ENCODE results near the gene FTO. TPM values are rescaled to one million over a fixed set of nuclear protein-coding genes. Genes with fewer than 3 reads are reported as not detected.

Gene FTO
- polyA plus RNA-seq, 2 of the 4 experiments (the other 2 are of a cell fraction): 48.7 to 101 TPM

DNA sequence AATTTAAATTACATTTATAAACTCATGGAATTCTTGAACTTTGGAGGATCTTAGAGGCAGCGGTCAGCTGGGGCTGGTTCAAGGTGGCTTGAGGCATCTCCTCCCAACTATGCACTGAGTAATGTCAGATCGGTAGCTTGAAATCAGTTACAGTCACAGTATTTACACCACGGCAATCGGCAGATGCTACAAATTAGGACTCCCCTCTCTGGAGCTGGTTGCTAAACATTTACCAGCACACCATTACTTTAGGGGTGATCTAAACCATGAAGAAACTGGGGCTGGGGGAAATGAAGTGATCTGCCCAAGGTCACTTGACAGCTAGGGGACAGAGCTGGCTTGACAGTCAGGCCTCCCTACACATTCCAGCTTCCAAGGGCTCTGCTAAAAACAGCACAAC lies 445.0 kb downstream of the FTO start:
- Histone ChIP-seq H3K9me3 (no peaks in the 10 kb centered on the region), H3K4me1 (no peaks in the 10 kb centered on the region), H3K4me2 (no peak overlapping the region), H3K27ac (no peak overlapping the region), H3K4me3 (no peak overlapping the region)
- TF ChIP-seq, protein P1, sequence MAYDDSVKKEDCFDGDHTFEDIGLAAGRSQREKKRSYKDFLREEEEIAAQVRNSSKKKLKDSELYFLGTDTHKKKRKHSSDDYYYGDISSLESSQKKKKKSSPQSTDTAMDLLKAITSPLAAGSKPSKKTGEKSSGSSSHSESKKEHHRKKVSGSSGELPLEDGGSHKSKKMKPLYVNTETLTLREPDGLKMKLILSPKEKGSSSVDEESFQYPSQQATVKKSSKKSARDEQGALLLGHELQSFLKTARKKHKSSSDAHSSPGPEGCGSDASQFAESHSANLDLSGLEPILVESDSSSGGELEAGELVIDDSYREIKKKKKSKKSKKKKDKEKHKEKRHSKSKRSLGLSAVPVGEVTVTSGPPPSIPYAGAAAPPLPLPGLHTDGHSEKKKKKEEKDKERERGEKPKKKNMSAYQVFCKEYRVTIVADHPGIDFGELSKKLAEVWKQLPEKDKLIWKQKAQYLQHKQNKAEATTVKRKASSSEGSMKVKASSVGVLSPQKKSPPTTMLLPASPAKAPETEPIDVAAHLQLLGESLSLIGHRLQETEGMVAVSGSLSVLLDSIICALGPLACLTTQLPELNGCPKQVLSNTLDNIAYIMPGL (CRISPR knock-in tag; IDR thresholded peaks at IDR 0.05; ENCODE audit: borderline replicate concordance): no peak
- TF ChIP-seq, protein P2, sequence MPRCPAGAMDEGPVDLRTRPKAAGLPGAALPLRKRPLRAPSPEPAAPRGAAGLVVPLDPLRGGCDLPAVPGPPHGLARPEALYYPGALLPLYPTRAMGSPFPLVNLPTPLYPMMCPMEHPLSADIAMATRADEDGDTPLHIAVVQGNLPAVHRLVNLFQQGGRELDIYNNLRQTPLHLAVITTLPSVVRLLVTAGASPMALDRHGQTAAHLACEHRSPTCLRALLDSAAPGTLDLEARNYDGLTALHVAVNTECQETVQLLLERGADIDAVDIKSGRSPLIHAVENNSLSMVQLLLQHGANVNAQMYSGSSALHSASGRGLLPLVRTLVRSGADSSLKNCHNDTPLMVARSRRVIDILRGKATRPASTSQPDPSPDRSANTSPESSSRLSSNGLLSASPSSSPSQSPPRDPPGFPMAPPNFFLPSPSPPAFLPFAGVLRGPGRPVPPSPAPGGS (IDR thresholded peaks at IDR 0.05): no peak
- TF ChIP-seq BHLHE40 (IDR thresholded peaks at IDR 0.05; ENCODE audit: low read depth, low read length): no peak
- TF ChIP-seq RCOR1 (IDR thresholded peaks at IDR 0.05; ENCODE audit: low read depth, low read length): no peak
- TF ChIP-seq TFCP2L1 (CRISPR knock-in tag; IDR thresholded peaks at IDR 0.05): no peak
- TF ChIP-seq KDM5A (IDR thresholded peaks at IDR 0.05): no peak
- no peak for TF ChIP-seq HDAC2 (IDR thresholded peaks at IDR 0.05)
- no peak for TF ChIP-seq CHD2 (IDR thresholded peaks at IDR 0.05; ENCODE audit: low read length, partially characterized antibody)
- TF ChIP-seq NFE2L2 (conservative IDR thresholded peaks at IDR 0.05; ENCODE audit: low read length): no peak
- TF ChIP-seq RFX5 (IDR thresholded peaks at IDR 0.05): no peak
- TF ChIP-seq, protein P3, sequence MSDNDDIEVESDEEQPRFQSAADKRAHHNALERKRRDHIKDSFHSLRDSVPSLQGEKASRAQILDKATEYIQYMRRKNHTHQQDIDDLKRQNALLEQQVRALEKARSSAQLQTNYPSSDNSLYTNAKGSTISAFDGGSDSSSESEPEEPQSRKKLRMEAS (IDR thresholded peaks at IDR 0.05): no peak
- TF ChIP-seq FOSL2 (IDR thresholded peaks at IDR 0.05): no peak
- TF ChIP-seq FOSL2 (CRISPR knock-in tag; IDR thresholded peaks at IDR 0.05): no peak
- no peak for TF ChIP-seq KDM1A (IDR thresholded peaks at IDR 0.05; ENCODE audit: low read depth)
- no peak for TF ChIP-seq HOXA7 (CRISPR knock-in tag; IDR thresholded peaks at IDR 0.05)
- no peak for TF ChIP-seq ESRRA (IDR thresholded peaks at IDR 0.05; ENCODE audit: borderline replicate concordance, low read length)
- TF ChIP-seq NPAS2 (CRISPR knock-in tag; IDR thresholded peaks at IDR 0.05; ENCODE audit: borderline replicate concordance): no peak
- no peak for TF ChIP-seq RNF2 (IDR thresholded peaks at IDR 0.05; ENCODE audit: borderline replicate concordance, low read depth)
- TF ChIP-seq, protein P4, sequence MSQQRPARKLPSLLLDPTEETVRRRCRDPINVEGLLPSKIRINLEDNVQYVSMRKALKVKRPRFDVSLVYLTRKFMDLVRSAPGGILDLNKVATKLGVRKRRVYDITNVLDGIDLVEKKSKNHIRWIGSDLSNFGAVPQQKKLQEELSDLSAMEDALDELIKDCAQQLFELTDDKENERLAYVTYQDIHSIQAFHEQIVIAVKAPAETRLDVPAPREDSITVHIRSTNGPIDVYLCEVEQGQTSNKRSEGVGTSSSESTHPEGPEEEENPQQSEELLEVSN (IDR thresholded peaks at IDR 0.05; ENCODE audit: borderline replicate concordance, low read depth): no peak
- no peak for TF ChIP-seq MAFK (IDR thresholded peaks at IDR 0.05; ENCODE audit: partially characterized antibody)
- WGBS (ENCODE audit: missing lambda C conversion rate): 67% methylated on average over 4 of the region's 4 CpGs
- ATAC-seq (no peak), FAIRE-seq (no peak), DNase-seq (ENCODE audit: low read depth in 1 of 2, low spot score in 1 of 2) (no peak)
- ChIA-PET CTCF (interaction anchor here (0.6 kb wide), 1 partner anchor 13 kb away, joined by 3 read pairs; no protein-coding TSS in a partner anchor), POLR2A (no interaction called here)

DNA sequence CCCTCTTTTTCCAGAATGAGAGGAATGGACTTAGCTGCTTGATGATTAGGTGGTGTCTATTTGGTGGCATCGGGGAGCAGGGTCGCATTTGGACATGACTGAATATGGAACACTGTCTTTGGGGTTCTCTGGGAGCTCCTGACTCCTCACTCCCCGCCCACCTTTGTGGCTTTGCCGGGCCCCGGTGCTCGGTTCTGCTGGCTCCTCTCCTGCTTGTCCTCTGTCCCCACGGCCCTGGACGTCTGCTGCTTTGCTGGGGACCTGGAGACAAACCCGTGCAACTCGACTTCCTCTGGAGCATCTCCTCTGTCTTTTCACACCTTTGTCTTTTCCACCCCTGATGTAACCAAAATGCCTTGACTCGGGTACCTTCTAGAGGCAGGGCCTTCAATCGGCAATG lies 446.9 kb downstream of the FTO start:
- Histone ChIP-seq H3K4me2 (no peak overlapping the region), H3K4me1 (no peaks in the 10 kb centered on the region), H3K4me3 (no peak overlapping the region), H3K9me3 (no peaks in the 10 kb centered on the region), H3K27ac (no peak overlapping the region)
- 51% methylated on average over 10 of the region's 12 CpGs for WGBS (ENCODE audit: missing lambda C conversion rate)
- ChIA-PET POLR2A (no interaction called here), CTCF (no interaction called here)
- FAIRE-seq: no peak
- DNase-seq (ENCODE audit: low read depth in 1 of 2, low spot score in 1 of 2): no peak
- no peak for ATAC-seq
- TF ChIP-seq HOXA7 (CRISPR knock-in tag; IDR thresholded peaks at IDR 0.05) (no peak), BHLHE40 (IDR thresholded peaks at IDR 0.05; ENCODE audit: low read depth, low read length) (no peak), ESRRA (IDR thresholded peaks at IDR 0.05; ENCODE audit: borderline replicate concordance, low read length) (no peak), MYC (IDR thresholded peaks at IDR 0.05; ENCODE audit: borderline replicate concordance, low read length) (no peak), KDM5A (IDR thresholded peaks at IDR 0.05) (no peak), MAZ (IDR thresholded peaks at IDR 0.05; ENCODE audit: borderline replicate concordance, low read depth, low read length) (no peak), TP53 (CRISPR knock-in tag; IDR thresholded peaks at IDR 0.05) (no peak), EHF (CRISPR knock-in tag; IDR thresholded peaks at IDR 0.05) (no peak), PHF8 (IDR thresholded peaks at IDR 0.05; ENCODE audit: borderline replicate concordance, low read depth) (no peak)
- TF ChIP-seq, protein P1 (CRISPR knock-in tag; IDR thresholded peaks at IDR 0.05; ENCODE audit: borderline replicate concordance): no peak
- TF ChIP-seq, protein P5, sequence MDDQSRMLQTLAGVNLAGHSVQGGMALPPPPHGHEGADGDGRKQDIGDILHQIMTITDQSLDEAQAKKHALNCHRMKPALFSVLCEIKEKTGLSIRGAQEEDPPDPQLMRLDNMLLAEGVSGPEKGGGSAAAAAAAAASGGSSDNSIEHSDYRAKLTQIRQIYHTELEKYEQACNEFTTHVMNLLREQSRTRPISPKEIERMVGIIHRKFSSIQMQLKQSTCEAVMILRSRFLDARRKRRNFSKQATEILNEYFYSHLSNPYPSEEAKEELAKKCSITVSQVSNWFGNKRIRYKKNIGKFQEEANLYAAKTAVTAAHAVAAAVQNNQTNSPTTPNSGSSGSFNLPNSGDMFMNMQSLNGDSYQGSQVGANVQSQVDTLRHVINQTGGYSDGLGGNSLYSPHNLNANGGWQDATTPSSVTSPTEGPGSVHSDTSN (IDR thresholded peaks at IDR 0.05): no peak
- TF ChIP-seq, protein P3 (IDR thresholded peaks at IDR 0.05): no peak
- TF ChIP-seq, protein P6, sequence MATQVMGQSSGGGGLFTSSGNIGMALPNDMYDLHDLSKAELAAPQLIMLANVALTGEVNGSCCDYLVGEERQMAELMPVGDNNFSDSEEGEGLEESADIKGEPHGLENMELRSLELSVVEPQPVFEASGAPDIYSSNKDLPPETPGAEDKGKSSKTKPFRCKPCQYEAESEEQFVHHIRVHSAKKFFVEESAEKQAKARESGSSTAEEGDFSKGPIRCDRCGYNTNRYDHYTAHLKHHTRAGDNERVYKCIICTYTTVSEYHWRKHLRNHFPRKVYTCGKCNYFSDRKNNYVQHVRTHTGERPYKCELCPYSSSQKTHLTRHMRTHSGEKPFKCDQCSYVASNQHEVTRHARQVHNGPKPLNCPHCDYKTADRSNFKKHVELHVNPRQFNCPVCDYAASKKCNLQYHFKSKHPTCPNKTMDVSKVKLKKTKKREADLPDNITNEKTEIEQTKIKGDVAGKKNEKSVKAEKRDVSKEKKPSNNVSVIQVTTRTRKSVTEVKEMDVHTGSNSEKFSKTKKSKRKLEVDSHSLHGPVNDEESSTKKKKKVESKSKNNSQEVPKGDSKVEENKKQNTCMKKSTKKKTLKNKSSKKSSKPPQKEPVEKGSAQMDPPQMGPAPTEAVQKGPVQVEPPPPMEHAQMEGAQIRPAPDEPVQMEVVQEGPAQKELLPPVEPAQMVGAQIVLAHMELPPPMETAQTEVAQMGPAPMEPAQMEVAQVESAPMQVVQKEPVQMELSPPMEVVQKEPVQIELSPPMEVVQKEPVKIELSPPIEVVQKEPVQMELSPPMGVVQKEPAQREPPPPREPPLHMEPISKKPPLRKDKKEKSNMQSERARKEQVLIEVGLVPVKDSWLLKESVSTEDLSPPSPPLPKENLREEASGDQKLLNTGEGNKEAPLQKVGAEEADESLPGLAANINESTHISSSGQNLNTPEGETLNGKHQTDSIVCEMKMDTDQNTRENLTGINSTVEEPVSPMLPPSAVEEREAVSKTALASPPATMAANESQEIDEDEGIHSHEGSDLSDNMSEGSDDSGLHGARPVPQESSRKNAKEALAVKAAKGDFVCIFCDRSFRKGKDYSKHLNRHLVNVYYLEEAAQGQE (IDR thresholded peaks at IDR 0.05): no peak

Data from A549 (cell line).